ENCODE results near the gene PSME3IP1.

PSME3IP1 gene

DNA sequence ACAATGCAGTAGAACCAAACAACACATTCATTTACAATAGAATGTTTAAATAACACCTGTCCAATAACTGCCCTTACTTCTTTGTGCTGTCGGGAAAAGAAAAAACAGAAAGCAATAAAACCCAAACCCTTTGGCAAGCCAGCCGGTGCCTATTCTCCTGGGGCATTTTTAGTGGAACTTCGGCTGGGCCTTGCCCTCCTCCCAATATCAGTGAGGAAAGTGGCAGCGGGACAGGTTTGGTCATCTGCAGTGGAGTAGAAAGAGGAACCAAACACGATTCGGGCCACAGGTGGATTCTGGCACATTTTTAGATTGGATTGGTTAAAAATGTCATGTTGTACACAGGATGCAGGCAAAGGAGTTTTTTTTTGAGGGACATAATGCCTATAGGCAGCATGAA lies 32.0 kb downstream of the PSME3IP1 start:
- peaks cover 65% of the 10 kb centered on the region for H3K36me3 ChIP-seq (ENCODE audit: insufficient read depth, low read length)
- H3K27me3 ChIP-seq (ENCODE audit: insufficient read depth, low read length): no peaks in the 10 kb centered on the region
- H3K9me3 ChIP-seq (ENCODE audit: low read length): no peaks in the 10 kb centered on the region
- no peaks in the 10 kb centered on the region for H3K4me1 ChIP-seq (ENCODE audit: insufficient read depth, low read length)
- H2AFZ ChIP-seq (ENCODE audit: low read depth, low read length): no peak overlapping the region
- H3K4me3 ChIP-seq (ENCODE audit: low read length): no peak overlapping the region

DNA sequence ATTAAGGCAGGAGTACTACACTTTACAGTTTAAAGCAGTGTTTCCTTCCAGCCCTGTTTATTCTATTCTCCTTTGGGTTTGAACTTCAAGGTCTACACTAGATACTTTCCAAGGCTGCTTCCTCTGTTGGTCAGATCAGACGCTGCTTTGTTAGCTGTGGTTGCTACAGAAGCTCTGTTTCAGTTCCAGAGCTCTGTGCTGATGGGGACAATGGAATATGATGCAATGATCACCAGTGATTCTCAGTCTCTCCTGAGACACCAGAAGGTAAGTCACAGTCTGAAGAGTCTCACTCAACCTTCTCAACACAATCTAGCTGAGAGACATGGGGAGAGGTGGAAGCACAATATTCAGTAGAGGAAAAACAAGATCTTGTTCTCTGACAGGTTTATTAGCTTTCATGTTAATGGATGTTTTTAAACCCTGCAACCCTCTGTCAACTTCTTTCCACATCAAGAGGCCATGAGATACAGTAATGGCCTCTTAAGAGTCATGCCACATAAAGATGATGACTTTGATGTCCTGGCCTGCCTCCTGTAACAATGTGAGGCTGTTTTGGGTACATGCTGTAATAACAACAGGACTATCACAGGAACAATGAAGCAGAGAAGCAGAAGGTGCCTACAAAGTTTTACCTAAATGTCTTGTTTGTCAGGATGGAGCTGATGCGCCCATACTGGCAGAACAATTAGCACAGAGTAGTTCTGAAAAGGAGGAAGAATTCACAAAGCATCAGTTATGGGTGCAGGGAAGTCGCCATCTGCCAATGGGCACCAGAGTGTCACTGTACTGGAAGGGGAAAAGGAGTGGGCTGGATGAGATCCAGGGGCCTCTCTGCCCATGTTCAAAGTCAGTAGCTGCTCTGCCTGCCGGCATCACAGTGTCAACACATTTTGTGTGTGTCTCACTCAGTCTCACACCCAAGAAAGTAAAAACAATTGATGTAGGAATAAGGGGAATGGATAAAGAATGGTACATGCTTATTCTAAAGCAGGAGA lies 33.4 kb downstream of the PSME3IP1 start:
- Histone ChIP-seq H3K9me3 (ENCODE audit: low read length) (no peaks in the 10 kb centered on the region), H2AFZ (ENCODE audit: low read depth, low read length) (no peak overlapping the region), H3K4me1 (ENCODE audit: insufficient read depth, low read length) (peaks cover 7% of the 10 kb centered on the region), H3K36me3 (ENCODE audit: insufficient read depth, low read length) (peaks cover 53% of the 10 kb centered on the region), H3K27me3 (ENCODE audit: insufficient read depth, low read length) (no peaks in the 10 kb centered on the region), H3K4me3 (ENCODE audit: low read length) (no peak overlapping the region)

DNA sequence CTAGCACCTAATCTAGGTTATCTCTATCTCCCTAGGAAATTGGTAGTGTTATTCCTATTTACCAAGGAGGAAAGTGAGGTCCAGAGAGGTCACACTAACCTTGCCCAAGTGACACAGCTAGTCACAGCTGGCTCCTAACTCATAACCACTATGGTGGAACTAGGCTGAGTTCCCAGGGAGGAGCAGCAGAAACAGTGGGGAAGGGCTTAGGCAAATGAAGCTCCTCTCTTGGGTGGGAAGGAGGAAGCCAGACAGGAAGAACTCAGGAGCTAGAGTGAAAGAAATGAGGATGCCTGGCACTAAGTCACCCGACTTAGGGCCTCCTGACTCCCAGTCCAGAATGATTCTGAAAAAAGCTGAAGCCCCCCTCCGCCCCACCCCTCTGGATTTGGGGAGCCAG lies 34.5 kb downstream of the PSME3IP1 start:
- H2AFZ ChIP-seq (ENCODE audit: low read depth, low read length): no peak overlapping the region
- H3K9me3 ChIP-seq (ENCODE audit: low read length): no peaks in the 10 kb centered on the region
- H3K36me3 ChIP-seq (ENCODE audit: insufficient read depth, low read length): peaks cover 43% of the 10 kb centered on the region
- H3K27me3 ChIP-seq (ENCODE audit: insufficient read depth, low read length): no peaks in the 10 kb centered on the region
- no peak overlapping the region for H3K4me3 ChIP-seq (ENCODE audit: low read length)
- peaks cover 14% of the 10 kb centered on the region for H3K4me1 ChIP-seq (ENCODE audit: insufficient read depth, low read length)

DNA sequence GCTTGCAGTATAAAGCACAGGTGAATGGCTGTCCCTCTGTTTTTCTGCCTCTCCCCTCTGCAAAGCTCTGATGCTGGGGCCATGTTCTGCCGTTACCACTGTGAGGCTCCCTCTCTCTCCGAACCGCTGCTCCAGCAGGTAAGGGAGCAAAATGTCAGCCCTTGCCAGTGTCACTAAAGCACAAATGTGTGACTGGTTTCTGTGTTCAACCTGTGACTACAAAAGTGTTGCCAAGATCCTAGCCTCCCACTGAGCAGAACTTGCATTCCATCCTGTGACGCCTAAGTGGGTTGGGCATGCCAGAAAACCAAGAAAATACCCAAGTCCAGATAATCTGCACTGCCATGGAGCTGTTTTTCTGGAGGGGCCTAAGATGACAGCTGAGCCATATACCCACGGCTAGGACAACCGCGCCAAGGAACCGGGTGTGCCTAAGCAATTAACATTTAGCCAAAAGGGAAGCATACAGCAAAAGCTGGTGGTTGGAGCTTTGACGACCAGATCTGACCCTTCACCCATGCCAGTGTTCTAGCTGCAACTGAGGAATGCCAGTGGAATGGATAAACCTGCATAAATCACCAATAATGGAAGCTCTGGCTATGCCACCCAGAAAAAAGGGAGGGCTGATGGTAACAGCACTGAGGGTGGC lies 35.0 kb downstream of the PSME3IP1 start:
- H3K4me3 ChIP-seq (ENCODE audit: low read length): no peak overlapping the region
- peaks cover 37% of the 10 kb centered on the region for H3K36me3 ChIP-seq (ENCODE audit: insufficient read depth, low read length)
- no peaks in the 10 kb centered on the region for H3K27me3 ChIP-seq (ENCODE audit: insufficient read depth, low read length)
- peaks cover 14% of the 10 kb centered on the region for H3K4me1 ChIP-seq (ENCODE audit: insufficient read depth, low read length)
- no peak overlapping the region for H2AFZ ChIP-seq (ENCODE audit: low read depth, low read length)
- H3K9me3 ChIP-seq (ENCODE audit: low read length): no peaks in the 10 kb centered on the region

DNA sequence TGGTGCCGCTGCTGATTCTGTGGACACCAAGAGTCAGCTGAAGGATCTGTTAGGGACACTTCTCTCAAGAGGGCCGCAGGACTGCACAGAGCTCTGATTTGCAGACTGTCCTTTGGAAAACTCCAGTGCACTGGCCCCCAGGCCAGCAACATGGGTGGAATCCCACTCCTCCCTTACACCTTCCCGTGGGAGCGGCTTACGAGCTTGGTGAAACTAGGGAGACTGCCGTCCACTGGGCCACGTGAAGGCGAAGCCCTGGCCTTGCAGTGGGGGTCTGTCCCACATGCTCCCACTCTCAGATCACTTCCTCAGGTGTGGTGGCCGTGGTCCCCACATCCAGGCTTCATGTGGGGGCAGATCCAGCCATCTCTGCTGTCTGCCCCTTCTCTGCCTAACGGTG lies 36.4 kb downstream of the PSME3IP1 start:
- no peak overlapping the region for H3K4me3 ChIP-seq (ENCODE audit: low read length)
- H3K27me3 ChIP-seq (ENCODE audit: insufficient read depth, low read length): no peaks in the 10 kb centered on the region
- H3K9me3 ChIP-seq (ENCODE audit: low read length): no peaks in the 10 kb centered on the region
- no peak overlapping the region for H2AFZ ChIP-seq (ENCODE audit: low read depth, low read length)
- peaks cover 27% of the 10 kb centered on the region for H3K36me3 ChIP-seq (ENCODE audit: insufficient read depth, low read length)
- peaks cover 14% of the 10 kb centered on the region for H3K4me1 ChIP-seq (ENCODE audit: insufficient read depth, low read length)

DNA sequence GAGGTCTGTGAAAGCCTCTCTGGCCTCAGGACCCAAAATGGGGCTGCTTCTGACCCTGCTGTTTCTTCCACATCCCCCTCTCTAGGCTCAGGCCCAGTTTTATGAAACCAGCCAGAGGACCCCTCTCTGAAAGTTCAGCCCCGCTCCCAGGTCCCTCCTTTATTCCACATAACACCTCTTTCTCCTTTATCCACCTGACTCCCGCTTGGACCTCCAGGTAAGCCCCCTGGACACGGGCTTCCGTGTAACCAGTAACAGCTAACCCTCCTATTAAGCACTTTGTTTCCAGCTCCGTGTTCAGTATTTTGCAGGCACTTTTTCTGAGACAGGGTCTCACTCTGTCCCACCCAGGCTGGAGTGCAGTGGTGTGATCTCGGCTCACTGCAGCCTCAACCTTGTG lies 37.4 kb downstream of the PSME3IP1 start:
- no peaks in the 10 kb centered on the region for H3K9me3 ChIP-seq (ENCODE audit: low read length)
- no peak overlapping the region for H2AFZ ChIP-seq (ENCODE audit: low read depth, low read length)
- H3K36me3 ChIP-seq (ENCODE audit: insufficient read depth, low read length): peaks cover 18% of the 10 kb centered on the region
- peaks cover 19% of the 10 kb centered on the region for H3K4me1 ChIP-seq (ENCODE audit: insufficient read depth, low read length)
- H3K27me3 ChIP-seq (ENCODE audit: insufficient read depth, low read length): no peaks in the 10 kb centered on the region
- no peak overlapping the region for H3K4me3 ChIP-seq (ENCODE audit: low read length)

DNA sequence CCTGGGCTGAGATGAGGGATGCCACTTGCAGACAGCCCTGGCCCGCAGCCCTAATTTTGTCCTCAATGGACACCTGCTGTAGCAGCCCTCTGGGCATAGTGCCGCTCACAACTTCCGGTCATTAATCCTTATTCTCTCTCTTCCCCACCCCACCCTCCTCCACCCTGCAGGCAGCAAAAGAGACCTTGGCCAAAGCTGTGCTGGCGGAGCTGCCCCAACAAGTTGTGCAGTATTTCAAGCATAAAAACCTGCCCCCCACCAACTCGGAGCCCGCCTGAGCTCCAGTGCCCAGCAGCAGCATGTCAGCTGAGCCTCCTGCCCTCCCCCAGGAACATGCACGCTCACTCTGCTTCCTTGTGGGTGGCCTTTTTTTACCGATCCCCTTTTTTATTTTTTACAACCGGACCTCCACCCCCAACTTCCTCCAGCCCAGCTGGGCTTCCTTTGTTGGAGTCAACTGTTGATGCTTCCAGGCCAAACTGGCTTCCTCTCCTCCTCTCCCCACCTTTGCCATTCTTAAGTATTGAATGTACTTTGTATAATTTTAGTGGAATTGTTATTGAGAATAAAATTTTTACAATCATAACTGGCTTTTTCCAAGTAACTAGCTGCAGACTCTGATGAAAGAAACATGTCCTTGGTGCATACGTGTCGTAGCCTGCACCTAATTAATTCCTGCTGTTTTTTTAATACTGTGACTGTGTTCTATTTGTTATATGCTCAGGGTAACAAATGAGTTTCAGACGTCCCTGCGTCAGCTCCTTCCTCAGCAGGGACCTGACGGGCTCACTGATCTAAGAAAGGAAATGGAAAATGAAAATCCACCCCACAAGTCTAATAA lies 38.2 kb downstream of the PSME3IP1 start:
- Histone ChIP-seq H3K4me1 (ENCODE audit: insufficient read depth, low read length) (peaks cover 19% of the 10 kb centered on the region), H3K27me3 (ENCODE audit: insufficient read depth, low read length) (no peaks in the 10 kb centered on the region), H3K36me3 (ENCODE audit: insufficient read depth, low read length) (peaks cover 10% of the 10 kb centered on the region), H2AFZ (ENCODE audit: low read depth, low read length) (no peak overlapping the region), H3K4me3 (ENCODE audit: low read length) (no peak overlapping the region), H3K9me3 (ENCODE audit: low read length) (no peaks in the 10 kb centered on the region)

DNA sequence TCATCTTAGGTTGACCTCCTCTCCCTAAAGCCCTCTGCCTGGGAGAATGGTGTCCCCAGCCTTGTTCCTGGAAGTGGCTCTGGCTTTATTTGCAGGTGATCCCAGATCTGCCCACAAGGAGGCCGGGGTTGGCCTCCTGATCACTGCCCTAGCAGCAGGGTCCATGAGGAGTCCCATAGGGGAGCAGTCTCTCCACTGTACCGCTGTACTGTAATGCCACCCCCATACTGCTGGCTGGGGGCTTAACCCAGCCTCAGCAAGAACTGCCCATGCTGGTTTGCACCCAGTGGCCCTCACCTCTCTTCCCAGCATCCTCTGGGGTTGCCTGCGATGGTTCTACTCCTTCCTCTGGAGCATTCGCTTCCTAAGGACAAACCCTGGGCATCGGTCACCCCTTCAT lies 39.1 kb downstream of the PSME3IP1 start:
- Histone ChIP-seq H3K9me3 (ENCODE audit: low read length) (no peaks in the 10 kb centered on the region), H3K4me3 (ENCODE audit: low read length) (no peak overlapping the region), H3K36me3 (ENCODE audit: insufficient read depth, low read length) (peaks cover 3% of the 10 kb centered on the region), H2AFZ (ENCODE audit: low read depth, low read length) (no peak overlapping the region), H3K4me1 (ENCODE audit: insufficient read depth, low read length) (peaks cover 19% of the 10 kb centered on the region), H3K27me3 (ENCODE audit: insufficient read depth, low read length) (no peaks in the 10 kb centered on the region)

DNA sequence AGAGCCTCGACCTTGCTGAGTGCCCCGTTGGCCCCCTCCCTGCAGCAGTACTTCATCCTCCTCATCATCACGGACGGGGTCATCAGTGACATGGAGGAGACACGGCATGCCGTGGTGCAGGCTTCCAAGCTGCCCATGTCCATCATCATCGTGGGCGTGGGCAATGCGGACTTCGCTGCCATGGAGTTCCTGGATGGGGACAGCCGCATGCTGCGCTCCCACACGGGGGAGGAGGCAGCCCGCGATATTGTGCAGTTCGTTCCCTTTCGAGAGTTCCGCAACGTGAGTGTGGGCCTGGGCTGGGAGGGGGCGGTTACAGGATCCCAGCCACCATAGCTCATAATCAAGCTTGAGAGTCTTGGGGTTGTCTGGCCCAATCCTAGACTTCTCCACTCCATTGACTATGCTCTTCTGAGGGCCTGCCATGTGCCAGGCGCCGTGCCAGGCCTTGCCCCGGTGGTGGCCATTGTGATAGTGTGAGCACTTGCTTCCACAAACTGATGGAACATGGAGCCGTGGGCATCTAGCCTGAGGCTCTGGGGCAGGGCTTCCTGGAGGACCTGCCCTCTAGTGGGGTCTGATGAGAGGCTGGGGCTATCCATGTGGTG lies 39.7 kb downstream of the PSME3IP1 start:
- Histone ChIP-seq H3K4me1 (ENCODE audit: insufficient read depth, low read length) (peaks cover 19% of the 10 kb centered on the region), H2AFZ (ENCODE audit: low read depth, low read length) (no peak overlapping the region), H3K36me3 (ENCODE audit: insufficient read depth, low read length) (peaks cover 3% of the 10 kb centered on the region), H3K4me3 (ENCODE audit: low read length) (no peak overlapping the region), H3K9me3 (ENCODE audit: low read length) (no peaks in the 10 kb centered on the region), H3K27me3 (ENCODE audit: insufficient read depth, low read length) (no peaks in the 10 kb centered on the region)

DNA sequence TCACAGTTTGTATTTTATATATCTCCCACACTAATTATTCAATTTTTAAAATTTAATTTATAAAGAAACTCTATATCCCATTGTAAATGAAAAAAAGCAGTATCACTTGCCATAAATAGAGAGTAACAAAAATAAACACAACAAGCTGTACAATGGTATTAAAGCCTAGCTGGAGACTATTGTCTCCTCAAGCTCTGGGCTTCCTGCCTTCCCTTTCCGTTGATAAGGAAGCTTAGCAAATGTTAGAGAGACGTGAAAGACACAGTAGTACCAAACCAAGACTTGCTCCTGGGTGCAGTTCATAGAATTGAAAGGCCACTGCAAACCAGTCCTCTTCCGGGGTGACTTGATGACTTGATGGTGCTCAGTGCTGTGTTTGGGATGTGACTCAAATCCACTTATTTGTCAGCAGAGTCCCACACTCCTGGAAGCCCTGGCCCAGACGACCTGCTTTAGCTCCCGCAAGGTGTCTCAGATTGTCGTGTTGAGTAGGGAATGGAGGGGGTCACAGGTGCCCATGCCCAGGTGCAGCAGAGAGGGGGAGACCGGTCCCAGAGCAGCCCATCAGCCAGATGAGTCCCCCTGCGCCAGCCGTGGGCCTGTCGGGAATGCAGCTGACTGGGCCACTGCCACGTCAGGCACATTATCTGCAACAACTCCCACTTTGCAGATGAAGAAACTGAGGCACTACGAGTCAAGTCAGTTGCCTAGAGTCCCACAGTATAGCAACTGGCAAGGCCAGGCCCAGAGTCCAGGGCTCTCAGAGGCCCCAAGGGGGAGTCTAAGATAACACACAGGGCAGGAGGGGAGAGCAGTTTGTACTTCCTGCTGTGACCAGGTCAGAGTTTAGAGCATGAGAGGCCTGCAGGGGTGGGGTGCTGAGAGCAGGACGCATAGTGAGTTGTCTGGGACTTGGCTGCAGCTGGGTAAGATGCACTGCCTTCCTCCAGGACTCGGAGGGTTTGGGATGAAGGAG lies 40.5 kb downstream of the PSME3IP1 start:
- Histone ChIP-seq H3K9me3 (ENCODE audit: low read length) (no peaks in the 10 kb centered on the region), H3K27me3 (ENCODE audit: insufficient read depth, low read length) (no peaks in the 10 kb centered on the region), H2AFZ (ENCODE audit: low read depth, low read length) (no peak overlapping the region), H3K36me3 (ENCODE audit: insufficient read depth, low read length) (no peaks in the 10 kb centered on the region), H3K4me1 (ENCODE audit: insufficient read depth, low read length) (peaks cover 19% of the 10 kb centered on the region), H3K4me3 (ENCODE audit: low read length) (no peak overlapping the region)

DNA sequence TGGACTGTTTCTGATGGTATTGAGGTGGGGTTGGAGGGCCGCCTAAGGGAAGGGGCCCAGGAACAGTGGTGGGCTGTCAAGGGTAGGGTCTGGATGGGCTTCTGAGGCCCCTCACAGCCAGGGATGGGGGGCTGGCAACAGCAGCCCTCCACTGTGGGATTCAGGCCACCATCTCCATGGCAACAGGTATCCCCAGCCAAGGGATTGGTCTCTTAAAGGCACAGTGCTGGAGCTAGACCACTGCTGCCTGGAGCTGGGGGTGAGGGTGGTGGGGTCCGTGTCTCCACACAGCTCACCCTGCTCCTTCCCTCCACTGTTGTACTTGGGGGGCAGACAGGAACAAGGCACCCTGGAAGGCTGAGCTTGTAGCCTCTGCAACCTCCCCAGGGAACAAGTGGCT lies 41.8 kb downstream of the PSME3IP1 start:
- no peaks in the 10 kb centered on the region for H3K9me3 ChIP-seq (ENCODE audit: low read length)

More for the DNA sequence above, 41.8 kb downstream of the PSME3IP1 start:
- Histone ChIP-seq H3K27me3 (ENCODE audit: insufficient read depth, low read length) (no peaks in the 10 kb centered on the region), H3K36me3 (ENCODE audit: insufficient read depth, low read length) (no peaks in the 10 kb centered on the region), H2AFZ (ENCODE audit: low read depth, low read length) (no peak overlapping the region), H3K4me3 (ENCODE audit: low read length) (no peak overlapping the region), H3K4me1 (ENCODE audit: insufficient read depth, low read length) (peaks cover 19% of the 10 kb centered on the region)

All from neuron (in vitro differentiated cells).